22Rv1 (cell line): ENCODE results near the gene PRPF31.

Experiments used
- CTCF ChIP-seq: fragments of 450-650 bp; IDR thresholded peaks from 2 replicates; pipeline ENCODE4 v1.5.1; 2017; ENCODE audit warnings: mild to moderate bottlenecking
- ZFX ChIP-seq: fragments of 450-650 bp; IDR thresholded peaks from 2 replicates; pipeline ENCODE4 v1.6.1; 2017; ENCODE audit warnings: antibody characterized with exemption, borderline replicate concordance

GRCh38 chr19:54105796-54106195, 9.8 kb upstream of the PRPF31 start:
- TF ChIP-seq CTCF: no peak
- no peak for TF ChIP-seq ZFX
